GM12878 (cell line): ENCODE data around the gene CLEC16A.

Source experiments
- CBX5 ChIP-seq: sonication (generic); IDR thresholded peaks from 2 replicates; pipeline ENCODE4 v1.6.1; 2016; ENCODE audit warnings: low read depth, moderate library complexity, mild to moderate bottlenecking, inconsistent platforms
- EP300 ChIP-seq, 2 experiments: fragments of 150-350 bp in 1 of 2; IDR thresholded peaks; 2 replicates each; pipeline ENCODE4 v1.6.1; 2011 to 2012; ENCODE audit warnings: low read depth in 2 of 2, low read length in 2 of 2, borderline replicate concordance in 1 of 2, improper control_type of control experiment in 1 of 2, inconsistent platforms in 1 of 2; ENCODE audit not compliant: control insufficient read depth in 1 of 2
- FOXM1 ChIP-seq: IDR thresholded peaks from 2 replicates; pipeline ENCODE4 v1.6.1; 2012; ENCODE audit warnings: low read depth, mild to moderate bottlenecking, inconsistent platforms, low read length, moderate library complexity
- MXI1 ChIP-seq: fragments of 150-350 bp; IDR thresholded peaks from 2 replicates; pipeline ENCODE4 v1.6.1; 2011; ENCODE audit warnings: low read depth, mild to moderate bottlenecking, inconsistent platforms, low read length, improper control_type of control experiment
- NBN ChIP-seq: fragments of 450-650 bp; IDR thresholded peaks from 2 replicates; pipeline ENCODE4 v1.6.1; 2016
- RAD21 ChIP-seq: IDR thresholded peaks from 2 replicates; pipeline ENCODE4 v1.6.1; 2011; ENCODE audit warnings: mild to moderate bottlenecking, low read depth, low read length, moderate library complexity; ENCODE audit not compliant: insufficient read depth
- SMC3 ChIP-seq: IDR thresholded peaks from 2 replicates; pipeline ENCODE4 v1.6.1; 2011; ENCODE audit warnings: low read length, improper control_type of control experiment, borderline replicate concordance
- SREBF2 ChIP-seq: IDR thresholded peaks from 2 replicates; pipeline ENCODE4 v1.6.1; 2012; ENCODE audit warnings: mild to moderate bottlenecking, low read length
- TCF7 ChIP-seq: IDR thresholded peaks from 2 replicates; pipeline ENCODE4 v1.6.1; 2014; ENCODE audit warnings: antibody characterized with exemption, borderline replicate concordance
- ZNF274 ChIP-seq: IDR thresholded peaks from one replicate; pipeline ENCODE4 v1.8.0; 2011; ENCODE audit not compliant: insufficient read length, insufficient read depth

DNA sequence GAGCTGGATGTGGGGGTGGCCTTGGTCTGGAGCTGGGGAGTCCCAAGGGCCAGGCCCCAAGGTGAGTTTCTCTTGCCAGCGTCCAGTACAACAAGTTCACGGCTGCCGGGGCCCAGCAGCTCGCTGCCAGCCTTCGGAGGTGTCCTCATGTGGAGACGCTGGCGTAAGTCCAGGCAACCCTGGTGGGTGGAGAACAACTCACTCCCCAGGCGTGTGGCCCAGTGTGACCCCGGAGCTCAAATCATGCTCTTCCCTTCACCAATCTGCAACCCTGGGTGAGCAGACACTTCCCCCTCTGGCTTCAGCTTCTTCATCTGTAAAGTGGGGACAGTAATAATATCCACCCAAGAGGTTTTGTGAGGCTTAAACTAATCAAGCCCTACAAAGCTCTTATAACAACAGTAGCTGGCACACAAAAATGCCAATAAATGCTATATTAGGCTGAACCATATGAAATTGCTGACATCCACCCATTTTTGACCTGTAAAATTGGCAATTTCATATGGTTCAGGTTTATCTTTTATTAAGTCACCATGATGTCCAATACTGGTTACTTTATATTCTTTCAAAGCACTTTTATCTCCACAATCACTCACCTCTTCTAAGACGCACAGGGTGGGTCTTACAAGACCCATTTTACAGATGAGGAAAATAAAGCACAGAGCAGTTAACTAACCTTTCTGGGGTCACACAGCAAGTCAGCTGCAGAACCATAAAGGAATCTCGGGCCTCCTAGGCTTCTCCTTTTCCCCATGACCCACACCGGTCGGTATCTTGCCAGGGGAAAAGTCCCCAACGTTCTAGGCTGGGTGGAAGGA is 21.8 kb upstream of the CLEC16A start:
- TF ChIP-seq EP300 (IDR thresholded peaks at IDR 0.05; ENCODE audit: borderline replicate concordance in 1 of 2, control insufficient read depth in 1 of 2, low read depth in 2 of 2, low read length in 2 of 2) (no peak), TCF7 (no peak), SREBF2 (no peak), SMC3 (no peak), ZNF274 (no peak), RAD21 (no peak), FOXM1 (no peak), CBX5 (no peak), NBN (no peak), MXI1 (no peak)
